ENCODE measurements around the gene MRPL32.

- TF ChIP-seq, protein P1, sequence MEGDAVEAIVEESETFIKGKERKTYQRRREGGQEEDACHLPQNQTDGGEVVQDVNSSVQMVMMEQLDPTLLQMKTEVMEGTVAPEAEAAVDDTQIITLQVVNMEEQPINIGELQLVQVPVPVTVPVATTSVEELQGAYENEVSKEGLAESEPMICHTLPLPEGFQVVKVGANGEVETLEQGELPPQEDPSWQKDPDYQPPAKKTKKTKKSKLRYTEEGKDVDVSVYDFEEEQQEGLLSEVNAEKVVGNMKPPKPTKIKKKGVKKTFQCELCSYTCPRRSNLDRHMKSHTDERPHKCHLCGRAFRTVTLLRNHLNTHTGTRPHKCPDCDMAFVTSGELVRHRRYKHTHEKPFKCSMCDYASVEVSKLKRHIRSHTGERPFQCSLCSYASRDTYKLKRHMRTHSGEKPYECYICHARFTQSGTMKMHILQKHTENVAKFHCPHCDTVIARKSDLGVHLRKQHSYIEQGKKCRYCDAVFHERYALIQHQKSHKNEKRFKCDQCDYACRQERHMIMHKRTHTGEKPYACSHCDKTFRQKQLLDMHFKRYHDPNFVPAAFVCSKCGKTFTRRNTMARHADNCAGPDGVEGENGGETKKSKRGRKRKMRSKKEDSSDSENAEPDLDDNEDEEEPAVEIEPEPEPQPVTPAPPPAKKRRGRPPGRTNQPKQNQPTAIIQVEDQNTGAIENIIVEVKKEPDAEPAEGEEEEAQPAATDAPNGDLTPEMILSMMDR (IDR thresholded peaks at IDR 0.05): no peak
- no peak for TF ChIP-seq POLR2A (IDR thresholded peaks at IDR 0.05)
Observed at GRCh38 chr7:42972699-42973500, 40.7 kb downstream of the MRPL32 start.
